Measurements from ENCODE around the gene SETD1B. TPM values are rescaled to one million over a fixed set of nuclear protein-coding genes. Genes with fewer than 3 reads are reported as not detected.
A peak's percentile ranks its signal among the peaks of the same experiment; 100 is the strongest.

SETD1B gene
- total and polyA plus RNA-seq, 12 donors = 2.1 to 27.3 (median 11.9) TPM

DNA sequence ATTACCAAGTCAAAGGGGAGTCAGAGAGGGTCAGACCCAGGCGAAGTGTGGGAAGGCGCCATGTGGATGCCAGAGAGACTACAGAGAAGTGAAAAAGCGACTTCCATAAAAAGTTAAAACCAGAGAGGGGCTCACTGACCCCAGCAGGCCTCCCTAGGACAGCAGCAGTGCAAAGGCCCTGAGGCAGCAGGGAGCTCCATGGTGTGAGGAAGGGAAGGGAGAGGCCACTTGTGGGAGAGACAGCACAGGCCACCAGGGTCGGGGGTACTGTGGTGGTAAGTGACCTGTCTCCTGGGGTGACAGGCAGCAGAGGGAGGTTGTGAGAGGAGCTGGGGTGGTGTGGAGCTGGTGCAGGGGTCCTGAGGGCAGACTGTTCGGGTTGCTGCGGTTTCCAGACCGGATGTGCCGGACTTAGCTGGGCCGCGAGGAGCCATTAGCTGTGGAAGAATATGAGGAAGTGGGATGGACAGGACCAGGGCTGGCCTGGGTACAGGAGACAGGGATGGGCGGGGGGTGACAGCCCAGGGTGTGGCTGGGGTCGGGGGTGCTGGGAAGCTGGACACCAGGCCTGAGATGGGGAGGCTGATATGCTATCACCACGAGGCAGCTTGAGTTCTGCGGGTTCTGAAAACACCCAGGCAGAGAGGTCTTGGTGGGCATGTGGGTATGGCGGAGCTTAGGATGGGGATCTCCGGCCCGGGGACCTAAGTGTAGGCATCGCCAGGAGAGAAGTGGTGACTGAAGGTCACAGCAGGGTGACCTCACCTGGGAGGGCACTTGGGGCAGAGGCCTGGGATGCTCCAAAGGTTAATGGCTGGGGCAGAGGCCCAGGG, 22.7 kb downstream of the SETD1B start:
- H3K4me1 ChIP-seq (replicated peaks in 1 of 2) = no peaks in the 10 kb centered on the region
- H3K4me3 ChIP-seq = no peak overlapping the region
- no peak overlapping the region for H3K27ac ChIP-seq
- H3K9me3 ChIP-seq (replicated peaks in 1 of 3) = no peaks in the 10 kb centered on the region
- WGBS, 4 donors = 88 to 96% (median 89%) methylated on average over 15 to 18 of the region's 18 CpGs
- no peaks in the 10 kb centered on the region for H3K27me3 ChIP-seq
- TF ChIP-seq, protein P1, sequence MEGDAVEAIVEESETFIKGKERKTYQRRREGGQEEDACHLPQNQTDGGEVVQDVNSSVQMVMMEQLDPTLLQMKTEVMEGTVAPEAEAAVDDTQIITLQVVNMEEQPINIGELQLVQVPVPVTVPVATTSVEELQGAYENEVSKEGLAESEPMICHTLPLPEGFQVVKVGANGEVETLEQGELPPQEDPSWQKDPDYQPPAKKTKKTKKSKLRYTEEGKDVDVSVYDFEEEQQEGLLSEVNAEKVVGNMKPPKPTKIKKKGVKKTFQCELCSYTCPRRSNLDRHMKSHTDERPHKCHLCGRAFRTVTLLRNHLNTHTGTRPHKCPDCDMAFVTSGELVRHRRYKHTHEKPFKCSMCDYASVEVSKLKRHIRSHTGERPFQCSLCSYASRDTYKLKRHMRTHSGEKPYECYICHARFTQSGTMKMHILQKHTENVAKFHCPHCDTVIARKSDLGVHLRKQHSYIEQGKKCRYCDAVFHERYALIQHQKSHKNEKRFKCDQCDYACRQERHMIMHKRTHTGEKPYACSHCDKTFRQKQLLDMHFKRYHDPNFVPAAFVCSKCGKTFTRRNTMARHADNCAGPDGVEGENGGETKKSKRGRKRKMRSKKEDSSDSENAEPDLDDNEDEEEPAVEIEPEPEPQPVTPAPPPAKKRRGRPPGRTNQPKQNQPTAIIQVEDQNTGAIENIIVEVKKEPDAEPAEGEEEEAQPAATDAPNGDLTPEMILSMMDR (IDR thresholded peaks at IDR 0.05) = no peak
- TF ChIP-seq POLR2A (IDR thresholded peaks at IDR 0.05) = no peak
- intact Hi-C loops (cut with DNase I) = no loop called here
- peaks cover 0 to 82% of the 10 kb centered on the region in 2 donors for H3K36me3 ChIP-seq (replicated peaks in 1 of 2)
- DNase-seq = no peak

GRCh38 chr12:121827351-121828099, 23.7 kb downstream of the SETD1B start:
- H3K36me3 ChIP-seq (replicated peaks in 1 of 2) = peaks cover 0 to 82% of the 10 kb centered on the region in 2 donors
- no peak for DNase-seq
- WGBS, 4 donors = 90 to 95% (median 92%) methylated on average over 38 to 48 of the region's 48 CpGs
- H3K27ac ChIP-seq = peak overlapping the region in 1 of 5 donors; percentile 34
- H3K9me3 ChIP-seq (replicated peaks in 1 of 3) = no peaks in the 10 kb centered on the region
- H3K27me3 ChIP-seq = no peaks in the 10 kb centered on the region
- no peak for TF ChIP-seq POLR2A (IDR thresholded peaks at IDR 0.05)
- TF ChIP-seq, protein P1 (IDR thresholded peaks at IDR 0.05) = no peak
- intact Hi-C loops (cut with DNase I) = no loop called here
- H3K4me3 ChIP-seq = no peak overlapping the region
- H3K4me1 ChIP-seq (replicated peaks in 1 of 2) = no peaks in the 10 kb centered on the region

DNA sequence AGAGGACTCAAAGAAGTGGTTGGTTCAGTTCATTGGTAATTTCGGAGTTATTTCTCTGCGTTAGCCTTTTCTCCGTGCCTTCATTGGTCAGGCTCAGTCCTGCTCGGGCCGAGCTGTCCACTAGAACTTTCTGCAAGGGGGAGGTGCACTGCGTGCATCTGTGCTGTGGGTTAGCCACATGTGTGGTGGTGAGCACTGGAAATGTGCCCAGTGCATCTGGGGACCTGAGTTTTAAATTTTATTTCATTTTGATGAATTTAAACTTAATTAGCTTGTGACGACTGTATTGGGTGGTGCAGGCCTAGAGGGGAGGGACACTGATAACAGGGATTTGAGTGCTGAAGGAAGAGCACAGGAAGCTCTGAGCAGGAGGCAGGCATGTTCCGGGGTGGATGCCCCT, 24.5 kb downstream of the SETD1B start:
- WGBS, 4 donors = 88 to 97% (median 93%) methylated on average over 8 of the region's 8 CpGs
- Histone ChIP-seq H3K36me3 (replicated peaks in 1 of 2) (peaks cover 0 to 76% of the 10 kb centered on the region in 2 donors), H3K4me3 (no peak overlapping the region), H3K4me1 (replicated peaks in 1 of 2) (no peaks in the 10 kb centered on the region), H3K27me3 (no peaks in the 10 kb centered on the region), H3K9me3 (replicated peaks in 1 of 3) (no peaks in the 10 kb centered on the region), H3K27ac (peak overlapping the region in 1 of 5 donors; percentile 34)
- intact Hi-C loops (cut with DNase I) = no loop called here
- DNase-seq = peak in 1 of 7 donors; percentile 81
- TF ChIP-seq, protein P1 (IDR thresholded peaks at IDR 0.05) = no peak
- no peak for TF ChIP-seq POLR2A (IDR thresholded peaks at IDR 0.05)

DNA sequence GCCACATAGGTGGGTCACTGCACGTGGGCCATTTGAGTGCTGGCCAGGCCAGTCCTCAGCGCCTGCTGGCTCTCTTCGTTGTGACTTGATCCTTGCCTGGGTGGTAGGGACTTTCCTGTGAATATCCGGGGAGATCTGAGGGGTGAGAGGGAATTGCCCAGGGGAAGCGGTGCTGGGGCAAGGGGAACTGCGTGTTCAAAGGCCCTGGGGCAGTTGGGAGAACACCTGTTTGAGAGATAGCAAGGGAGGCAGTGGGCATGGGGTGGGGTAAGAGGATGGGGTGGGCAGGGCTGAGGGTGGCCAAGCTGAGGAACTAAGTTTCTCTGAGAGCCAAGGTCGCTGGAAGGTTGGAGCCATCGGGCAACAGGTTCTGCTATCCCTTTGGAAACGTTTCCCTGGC, 25.0 kb downstream of the SETD1B start:
- DNase-seq = no peak
- 74 to 85% (median 82%) methylated on average over 9 of the region's 9 CpGs for WGBS, 4 donors
- no peaks in the 10 kb centered on the region for H3K4me1 ChIP-seq (replicated peaks in 1 of 2)
- intact Hi-C loops (cut with DNase I) = no loop called here
- no peaks in the 10 kb centered on the region for H3K27me3 ChIP-seq
- H3K27ac ChIP-seq = peak overlapping the region in 1 of 5 donors; percentile 34
- TF ChIP-seq POLR2A (IDR thresholded peaks at IDR 0.05) = no peak
- no peak overlapping the region for H3K4me3 ChIP-seq
- no peaks in the 10 kb centered on the region for H3K9me3 ChIP-seq (replicated peaks in 1 of 3)
- peaks cover 0 to 71% of the 10 kb centered on the region in 2 donors for H3K36me3 ChIP-seq (replicated peaks in 1 of 2)

All from adrenal gland (tissue), 12 donors.